ENCODE data around the gene RORB.

Gene RORB

GRCh38 chr9:74672237-74672636 is 175.1 kb downstream of the RORB start:
- no peak for DNase-seq (ENCODE audit: insufficient read length, low spot score)
- FAIRE-seq: no peak
- TF ChIP-seq PAX5 (IDR thresholded peaks at IDR 0.05; ENCODE audit: insufficient read depth, low read length, severe bottlenecking): no peak

- no peak for TF ChIP-seq POLR2A (IDR thresholded peaks at IDR 0.05; ENCODE audit: low read depth, low read length)
- TF ChIP-seq POU2F2 (IDR thresholded peaks at IDR 0.05; ENCODE audit: low read depth, low read length): no peak
- no peak for TF ChIP-seq PAX5 (IDR thresholded peaks at IDR 0.05; ENCODE audit: insufficient read depth, low read length, severe bottlenecking)
- TF ChIP-seq SPI1 (IDR thresholded peaks at IDR 0.05; ENCODE audit: low read depth, low read length): no peak
- no peak for TF ChIP-seq TAF1 (IDR thresholded peaks at IDR 0.05; ENCODE audit: low read depth, low read length)
- TF ChIP-seq POLR2AphosphoS5 (IDR thresholded peaks at IDR 0.05; ENCODE audit: low read depth, low read length): no peak
- DNase-seq (ENCODE audit: insufficient read length, low spot score) (no peak), FAIRE-seq (no peak)
These were observed 176.9 kb downstream of the RORB start for GRCh38 chr9:74674077-74674476.

- TF ChIP-seq POU2F2 (IDR thresholded peaks at IDR 0.05; ENCODE audit: low read depth, low read length) (no peak), POLR2AphosphoS5 (IDR thresholded peaks at IDR 0.05; ENCODE audit: low read depth, low read length) (no peak), PAX5 (IDR thresholded peaks at IDR 0.05; ENCODE audit: insufficient read depth, low read length, severe bottlenecking) (no peak), SPI1 (IDR thresholded peaks at IDR 0.05; ENCODE audit: low read depth, low read length) (no peak)
- no peak for FAIRE-seq
- DNase-seq (ENCODE audit: insufficient read length, low spot score): no peak
These were observed 184.8 kb downstream of the RORB start for GRCh38 chr9:74681906-74682305.

GRCh38 chr9:74683322-74683721 is 186.2 kb downstream of the RORB start:
- DNase-seq (ENCODE audit: insufficient read length, low spot score) (no peak), FAIRE-seq (no peak)
- TF ChIP-seq POU2F2 (IDR thresholded peaks at IDR 0.05; ENCODE audit: low read depth, low read length): no peak
- no peak for TF ChIP-seq POLR2AphosphoS5 (IDR thresholded peaks at IDR 0.05; ENCODE audit: low read depth, low read length)
- no peak for TF ChIP-seq TAF1 (IDR thresholded peaks at IDR 0.05; ENCODE audit: low read depth, low read length)
- no peak for TF ChIP-seq SPI1 (IDR thresholded peaks at IDR 0.05; ENCODE audit: low read depth, low read length)
- no peak for TF ChIP-seq PAX5 (IDR thresholded peaks at IDR 0.05; ENCODE audit: insufficient read depth, low read length, severe bottlenecking)
- no peak for TF ChIP-seq POLR2A (IDR thresholded peaks at IDR 0.05; ENCODE audit: low read depth, low read length)

GRCh38 chr9:74691058-74691457 is 193.9 kb downstream of the RORB start:
- no peak for TF ChIP-seq POU2F2 (IDR thresholded peaks at IDR 0.05; ENCODE audit: low read depth, low read length)
- TF ChIP-seq SPI1 (IDR thresholded peaks at IDR 0.05; ENCODE audit: low read depth, low read length): no peak
- TF ChIP-seq POLR2AphosphoS5 (IDR thresholded peaks at IDR 0.05; ENCODE audit: low read depth, low read length): no peak
- no peak for TF ChIP-seq PAX5 (IDR thresholded peaks at IDR 0.05; ENCODE audit: insufficient read depth, low read length, severe bottlenecking)
- TF ChIP-seq POLR2A (IDR thresholded peaks at IDR 0.05; ENCODE audit: low read depth, low read length): no peak
- TF ChIP-seq TAF1 (IDR thresholded peaks at IDR 0.05; ENCODE audit: low read depth, low read length): no peak

GRCh38 chr9:74696520-74696919 is 199.4 kb downstream of the RORB start:
- no peak for DNase-seq (ENCODE audit: insufficient read length, low spot score)
- no peak for FAIRE-seq
- TF ChIP-seq PAX5 (IDR thresholded peaks at IDR 0.05; ENCODE audit: insufficient read depth, low read length, severe bottlenecking) (no peak), TAF1 (IDR thresholded peaks at IDR 0.05; ENCODE audit: low read depth, low read length) (no peak), POLR2A (IDR thresholded peaks at IDR 0.05; ENCODE audit: low read depth, low read length) (no peak), POU2F2 (IDR thresholded peaks at IDR 0.05; ENCODE audit: low read depth, low read length) (no peak), SPI1 (IDR thresholded peaks at IDR 0.05; ENCODE audit: low read depth, low read length) (no peak), POLR2AphosphoS5 (IDR thresholded peaks at IDR 0.05; ENCODE audit: low read depth, low read length) (no peak)

More at GRCh38 chr9:74691058-74691457, 193.9 kb downstream of the RORB start:
- DNase-seq (ENCODE audit: insufficient read length, low spot score) (no peak), FAIRE-seq (no peak)

- no peak for DNase-seq (ENCODE audit: insufficient read length, low spot score)
- FAIRE-seq: no peak
- no peak for TF ChIP-seq TAF1 (IDR thresholded peaks at IDR 0.05; ENCODE audit: low read depth, low read length)
- no peak for TF ChIP-seq POLR2AphosphoS5 (IDR thresholded peaks at IDR 0.05; ENCODE audit: low read depth, low read length)
- TF ChIP-seq POU2F2 (IDR thresholded peaks at IDR 0.05; ENCODE audit: low read depth, low read length): no peak
- TF ChIP-seq POLR2A (IDR thresholded peaks at IDR 0.05; ENCODE audit: low read depth, low read length): no peak
- no peak for TF ChIP-seq PAX5 (IDR thresholded peaks at IDR 0.05; ENCODE audit: insufficient read depth, low read length, severe bottlenecking)
- TF ChIP-seq SPI1 (IDR thresholded peaks at IDR 0.05; ENCODE audit: low read depth, low read length): no peak
These were observed 200.4 kb downstream of the RORB start for GRCh38 chr9:74697535-74697934.

GRCh38 chr9:74711341-74711740 is 214.2 kb downstream of the RORB start:
- no peak for TF ChIP-seq POLR2AphosphoS5 (IDR thresholded peaks at IDR 0.05; ENCODE audit: low read depth, low read length)
- no peak for TF ChIP-seq PAX5 (IDR thresholded peaks at IDR 0.05; ENCODE audit: insufficient read depth, low read length, severe bottlenecking)
- TF ChIP-seq SPI1 (IDR thresholded peaks at IDR 0.05; ENCODE audit: low read depth, low read length): no peak
- TF ChIP-seq TAF1 (IDR thresholded peaks at IDR 0.05; ENCODE audit: low read depth, low read length): no peak
- no peak for TF ChIP-seq POU2F2 (IDR thresholded peaks at IDR 0.05; ENCODE audit: low read depth, low read length)
- TF ChIP-seq POLR2A (IDR thresholded peaks at IDR 0.05; ENCODE audit: low read depth, low read length): no peak
- FAIRE-seq (no peak), DNase-seq (ENCODE audit: insufficient read length, low spot score) (no peak)

GRCh38 chr9:74718709-74719108 is 221.6 kb downstream of the RORB start:
- FAIRE-seq: no peak
- DNase-seq (ENCODE audit: insufficient read length, low spot score): no peak
- TF ChIP-seq POLR2A (IDR thresholded peaks at IDR 0.05; ENCODE audit: low read depth, low read length) (no peak), PAX5 (IDR thresholded peaks at IDR 0.05; ENCODE audit: insufficient read depth, low read length, severe bottlenecking) (no peak), TAF1 (IDR thresholded peaks at IDR 0.05; ENCODE audit: low read depth, low read length) (no peak), SPI1 (IDR thresholded peaks at IDR 0.05; ENCODE audit: low read depth, low read length) (no peak)

GRCh38 chr9:74719306-74719705 is 222.2 kb downstream of the RORB start:
- TF ChIP-seq PAX5 (IDR thresholded peaks at IDR 0.05; ENCODE audit: insufficient read depth, low read length, severe bottlenecking) (no peak), SPI1 (IDR thresholded peaks at IDR 0.05; ENCODE audit: low read depth, low read length) (no peak), POLR2A (IDR thresholded peaks at IDR 0.05; ENCODE audit: low read depth, low read length) (no peak)
- FAIRE-seq (no peak), DNase-seq (ENCODE audit: insufficient read length, low spot score) (no peak)
